ENCODE measurements around the gene OR2M4.
"Not testable (repeated sequence)": the region's sequence is repeated elsewhere in the genome, so short reads cannot be mapped to it uniquely, and the experiment has no call there.

The OR2M4 gene, protein sequence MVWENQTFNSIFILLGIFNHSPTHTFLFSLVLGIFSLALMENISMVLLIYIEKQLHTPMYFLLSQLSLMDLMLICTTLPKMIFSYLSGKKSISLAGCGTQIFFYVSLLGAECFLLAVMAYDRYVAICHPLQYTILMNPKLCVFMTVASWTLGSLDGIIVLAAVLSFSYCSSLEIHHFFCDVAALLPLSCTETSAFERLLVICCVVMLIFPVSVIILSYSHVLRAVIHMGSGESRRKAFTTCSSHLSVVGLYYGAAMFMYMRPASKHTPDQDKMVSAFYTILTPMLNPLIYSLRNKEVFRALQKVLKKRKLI

DNA sequence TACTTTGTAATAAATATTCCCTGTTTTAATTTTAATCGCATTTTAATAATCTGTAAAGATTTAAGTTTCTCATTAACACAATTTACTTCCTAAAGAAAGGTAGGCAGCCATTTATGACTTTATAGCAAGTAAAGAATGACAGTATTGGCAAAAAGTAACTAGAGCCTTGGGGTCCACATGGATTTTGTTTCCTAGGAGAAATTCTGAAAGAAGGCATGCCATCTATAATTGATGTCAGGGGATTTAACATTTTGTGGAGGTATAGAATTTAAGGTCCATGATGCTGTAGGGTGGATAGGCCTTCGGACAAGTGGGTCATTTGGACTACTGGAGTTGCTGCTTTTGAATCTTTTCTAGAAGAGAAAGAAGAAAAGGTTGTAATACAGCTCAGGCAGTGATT is at the start of gene OR2M4:
OR2M4 (plus strand) TSS at position 301 of the 400 bp plus-strand sequence. CDS start 7,512 bp downstream, outside the sequence.
- no peak for DNase-seq (ENCODE audit: low read depth)

DNA sequence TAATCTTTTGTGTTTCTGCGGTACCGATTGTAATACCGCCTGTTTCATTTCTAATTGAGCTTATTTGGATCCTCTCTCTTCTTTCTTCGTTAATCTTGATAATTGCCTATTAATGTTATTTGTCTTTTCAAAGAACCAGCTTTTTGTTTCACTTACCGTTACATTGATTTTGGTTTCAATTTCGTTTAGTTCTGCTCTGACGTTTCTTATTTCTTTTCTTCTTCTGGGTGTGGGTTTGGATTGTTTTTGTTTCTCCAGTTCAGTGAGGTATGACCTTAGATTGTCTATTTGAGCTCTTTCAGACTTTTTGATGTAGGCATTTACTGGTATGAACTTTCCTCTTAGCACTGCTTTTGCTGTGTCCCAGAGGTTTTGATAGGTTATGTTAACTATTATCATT is 47.2 kb upstream of the OR2M4 start:
- DNase-seq (ENCODE audit: low read depth) = no peak

DNA sequence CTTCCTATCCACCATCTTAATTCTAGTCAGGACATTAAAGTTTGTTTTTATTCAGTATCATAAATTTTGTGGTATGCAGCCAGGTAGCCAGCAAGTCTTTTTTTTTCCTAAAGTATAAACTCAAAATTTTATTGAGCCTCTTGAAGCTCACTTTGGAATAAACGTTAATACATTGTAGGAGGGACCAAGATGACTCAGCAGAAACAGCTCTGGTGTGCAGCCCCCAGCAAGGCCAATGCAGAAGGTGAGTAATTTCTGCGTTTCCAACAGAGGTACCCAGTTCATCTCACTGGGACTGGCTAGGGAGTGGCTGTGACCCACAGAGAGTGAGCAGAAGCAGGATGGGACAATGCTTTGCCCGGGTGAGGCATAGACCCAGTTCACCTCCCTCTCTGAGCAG is 43.9 kb upstream of the OR2M4 start:
- no peak for DNase-seq (ENCODE audit: low read depth)

DNA sequence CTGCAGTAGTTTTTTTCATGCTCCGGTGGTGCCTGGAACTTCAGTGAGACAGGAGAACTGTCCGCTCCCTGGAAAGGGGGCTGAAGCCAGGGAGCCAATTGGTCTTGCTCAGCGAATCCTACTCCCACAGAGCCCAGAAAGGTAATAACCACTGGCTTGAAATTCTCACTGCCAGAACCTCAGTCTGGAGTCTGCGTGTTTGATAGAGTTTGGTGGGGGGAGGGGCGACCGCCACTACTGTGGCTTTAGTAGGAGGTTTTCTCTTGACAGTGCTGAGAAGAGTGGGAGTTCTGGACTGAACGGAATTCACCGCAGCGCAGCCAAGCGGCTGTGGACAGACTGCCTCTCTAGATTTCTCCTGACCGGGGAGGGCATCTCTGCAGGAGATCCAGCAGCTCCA is 42.2 kb upstream of the OR2M4 start:
- no peak for DNase-seq (ENCODE audit: low read depth)

DNA sequence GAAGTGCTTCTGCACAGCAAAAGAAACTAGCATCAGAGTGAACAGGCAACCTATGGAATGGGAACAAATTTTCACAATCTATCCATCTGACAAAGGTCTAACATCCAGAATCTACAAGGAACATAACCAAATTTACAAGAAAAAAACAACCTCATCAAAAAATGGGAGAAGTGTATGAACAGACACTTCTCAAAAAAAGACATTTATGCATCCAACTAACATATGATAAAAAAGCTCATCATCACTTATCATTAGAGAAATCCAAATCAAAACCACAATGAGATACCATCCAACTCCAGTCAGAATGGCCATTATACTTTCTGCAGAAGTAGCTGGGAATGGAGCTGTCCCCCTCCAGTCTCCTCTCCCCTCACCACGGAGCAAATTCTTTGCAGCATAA is 37.1 kb upstream of the OR2M4 start:
- DNase-seq (ENCODE audit: low read depth) = no peak

DNA sequence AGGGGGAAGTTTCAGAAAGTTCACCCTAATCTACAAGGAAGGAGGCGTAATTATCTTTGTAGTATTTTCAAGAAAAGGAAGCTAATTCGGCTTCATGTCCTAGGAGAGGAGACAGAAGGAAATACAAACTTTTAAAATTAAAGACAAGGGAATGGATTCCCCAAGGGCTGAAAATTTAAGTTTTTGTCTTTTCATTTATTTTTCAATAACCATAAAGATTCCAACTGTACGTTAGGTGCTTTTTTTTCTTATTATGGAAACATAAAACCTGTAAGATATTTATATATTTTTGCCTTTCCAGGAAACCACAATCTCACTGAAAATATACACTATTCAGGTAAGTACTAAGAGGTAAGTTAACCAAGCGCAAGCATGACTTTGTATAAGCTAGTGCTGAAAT is 34.3 kb upstream of the OR2M4 start, which contains the start of gene OR2M3:
OR2M3 (plus strand) TSS at position 301 of the 400 bp plus-strand sequence. CDS start 5,803 bp downstream, outside the sequence.
- no peak for DNase-seq (ENCODE audit: low read depth)

DNA sequence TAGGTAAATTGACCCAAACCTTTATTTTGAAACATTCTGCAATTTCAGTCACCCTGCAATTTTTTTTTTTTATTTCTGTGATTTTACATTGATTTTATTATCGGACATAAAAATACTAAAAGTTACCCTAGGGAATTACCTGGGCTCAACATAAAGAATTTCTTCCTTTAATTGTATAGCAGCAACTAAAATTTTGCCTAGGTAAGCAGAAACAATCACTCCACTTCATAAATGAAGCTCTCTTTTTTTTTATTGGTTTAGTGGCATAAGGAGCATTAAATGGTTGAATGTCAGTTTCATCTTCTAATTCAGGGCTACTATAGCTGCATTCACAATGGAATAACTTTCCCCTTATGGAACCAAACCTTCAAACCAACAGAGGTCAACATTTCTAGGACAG is 15.3 kb upstream of the OR2M4 start:
- DNase-seq (ENCODE audit: low read depth) = no peak

DNA sequence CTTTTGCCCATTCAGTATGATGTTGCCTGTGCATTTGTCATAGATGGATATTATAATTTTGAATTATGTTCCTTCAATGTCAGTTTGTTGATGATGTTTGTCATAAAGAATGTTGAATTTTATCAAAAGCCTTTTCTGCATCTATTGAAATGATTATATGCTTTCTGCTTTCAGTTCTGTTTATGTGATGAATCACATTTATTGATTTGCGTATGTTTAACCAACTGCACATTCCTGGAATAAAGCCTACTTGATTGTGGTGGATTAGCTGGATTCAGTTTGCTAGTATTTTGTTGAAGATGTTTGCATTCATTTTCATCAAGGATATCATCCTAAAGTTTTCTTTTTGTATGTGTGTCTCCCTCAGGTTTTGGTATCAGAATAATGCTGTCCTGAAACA is 5.7 kb upstream of the OR2M4 start:
- DNase-seq (ENCODE audit: low read depth) = no peak

DNA sequence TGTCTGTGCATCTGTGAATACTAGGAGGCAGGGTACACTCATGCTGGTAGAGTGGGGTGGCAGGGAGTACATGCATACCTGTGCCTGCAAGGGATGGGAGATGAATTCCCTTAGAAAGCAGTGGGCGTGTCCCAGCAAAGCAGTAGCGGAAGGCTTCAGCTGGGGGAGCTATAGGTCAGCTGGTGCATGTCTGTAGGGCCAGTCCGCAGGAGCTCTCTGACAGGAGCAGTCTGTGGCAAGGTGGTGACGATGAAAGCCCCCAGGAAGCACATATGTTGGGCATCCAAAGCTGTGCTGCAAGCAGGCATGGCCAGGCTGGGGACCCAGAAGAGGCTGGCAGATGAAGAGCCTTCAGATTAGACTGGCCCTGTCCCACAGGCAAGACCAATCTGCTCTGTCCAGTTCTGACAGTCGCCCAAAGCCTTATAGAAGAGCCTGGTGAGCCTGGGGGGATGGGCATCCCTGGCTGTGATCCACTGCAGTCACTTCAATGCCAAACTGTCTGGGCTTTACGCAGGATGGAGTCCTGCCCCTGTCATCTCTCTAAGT is 1.8 kb upstream of the OR2M4 start:
- no peak for DNase-seq (ENCODE audit: low read depth)

DNA sequence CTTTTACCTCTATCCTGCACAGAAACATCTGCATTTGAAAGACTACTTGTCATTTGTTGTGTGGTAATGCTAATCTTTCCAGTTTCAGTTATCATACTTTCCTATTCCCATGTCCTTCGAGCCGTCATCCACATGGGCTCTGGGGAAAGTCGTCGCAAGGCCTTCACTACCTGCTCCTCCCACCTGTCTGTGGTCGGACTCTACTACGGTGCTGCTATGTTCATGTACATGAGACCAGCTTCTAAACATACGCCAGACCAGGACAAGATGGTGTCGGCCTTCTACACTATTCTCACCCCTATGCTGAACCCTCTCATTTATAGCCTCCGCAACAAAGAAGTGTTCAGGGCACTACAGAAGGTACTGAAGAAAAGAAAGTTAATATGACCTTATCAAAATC is 8.3 kb downstream of the OR2M4 start:
- no peak for DNase-seq (ENCODE audit: low read depth)

DNA sequence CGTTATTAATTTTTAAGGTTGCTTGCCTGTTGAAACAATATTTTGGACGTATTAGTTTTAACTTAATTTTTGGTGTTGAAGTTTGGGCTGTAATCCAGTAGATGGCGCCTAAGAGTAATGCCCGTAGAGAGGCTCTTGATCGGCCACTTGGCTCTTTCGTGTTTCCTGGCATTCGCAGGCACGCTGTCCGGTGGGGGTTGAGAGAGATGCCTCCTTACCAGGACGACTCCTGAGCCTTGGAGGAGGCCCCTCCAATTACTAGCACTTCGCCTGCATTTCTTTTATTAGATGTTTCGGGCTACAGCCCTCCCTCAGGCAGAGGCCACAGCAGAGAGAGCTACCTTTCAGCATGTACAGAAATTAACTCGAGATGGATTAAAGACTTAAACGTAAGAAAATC is 12.0 kb downstream of the OR2M4 start:
- peak; percentile 11 for DNase-seq (ENCODE audit: low read depth)

DNA sequence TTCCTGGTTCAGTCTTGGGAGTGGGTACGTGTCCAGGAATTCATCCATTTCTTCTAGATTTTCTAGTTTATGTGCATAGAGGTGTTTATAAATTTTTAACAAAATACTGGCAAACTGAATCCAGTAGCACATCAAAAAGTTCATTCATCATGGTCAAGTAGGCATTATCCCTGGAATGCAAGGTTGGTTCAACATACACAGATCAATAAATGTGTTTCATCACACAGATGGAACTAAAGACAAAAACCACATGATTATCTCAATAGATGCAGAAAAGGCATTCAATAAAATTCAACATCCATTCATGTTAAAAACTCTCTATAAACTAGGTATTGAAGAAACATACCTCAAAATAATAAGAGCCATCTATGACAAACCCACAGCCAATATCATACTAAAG is 28.1 kb downstream of the OR2M4 start:
- not testable (repeated sequence) for DNase-seq (ENCODE audit: low read depth)

DNA sequence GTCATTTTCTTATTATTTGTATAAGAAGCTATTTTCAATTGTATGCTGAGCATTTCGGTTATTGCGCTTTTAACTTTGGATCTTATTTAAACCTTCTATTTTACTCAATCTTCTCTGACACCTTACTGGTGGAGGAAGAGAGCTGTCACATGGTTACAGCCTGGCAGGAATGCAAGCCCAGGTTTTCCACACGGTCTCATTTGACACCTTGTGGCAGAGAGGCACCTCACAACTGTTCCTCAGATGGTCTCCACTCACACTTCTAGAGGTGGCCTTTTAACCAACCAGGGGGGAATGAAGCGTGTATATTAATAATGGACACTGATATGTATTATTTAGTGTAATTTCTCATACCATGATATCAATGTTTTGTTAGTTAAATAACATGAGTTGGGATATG is 37.0 kb downstream of the OR2M4 start:
- DNase-seq (ENCODE audit: low read depth) = no peak

DNA sequence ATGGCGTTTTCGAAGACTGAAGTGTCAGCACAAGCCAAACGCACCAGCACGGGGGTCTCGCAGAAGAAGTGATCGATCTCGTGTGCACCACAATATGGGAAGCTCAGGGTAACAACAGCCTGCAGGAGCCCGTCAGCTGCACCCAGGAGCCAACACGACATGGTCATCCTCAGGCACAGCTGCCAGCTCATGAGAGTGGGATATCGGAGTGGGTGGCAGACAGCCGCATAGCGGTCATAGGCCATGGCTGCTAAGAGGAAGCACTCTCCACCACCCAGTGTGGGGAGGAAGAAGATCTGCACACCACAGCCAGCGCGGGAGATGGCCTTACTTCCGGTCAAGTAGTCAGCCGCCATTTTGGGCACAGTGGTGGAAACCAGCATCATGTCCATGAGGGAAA is 42.0 kb downstream of the OR2M4 start:
- not testable (repeated sequence) for DNase-seq (ENCODE audit: low read depth)

DNA sequence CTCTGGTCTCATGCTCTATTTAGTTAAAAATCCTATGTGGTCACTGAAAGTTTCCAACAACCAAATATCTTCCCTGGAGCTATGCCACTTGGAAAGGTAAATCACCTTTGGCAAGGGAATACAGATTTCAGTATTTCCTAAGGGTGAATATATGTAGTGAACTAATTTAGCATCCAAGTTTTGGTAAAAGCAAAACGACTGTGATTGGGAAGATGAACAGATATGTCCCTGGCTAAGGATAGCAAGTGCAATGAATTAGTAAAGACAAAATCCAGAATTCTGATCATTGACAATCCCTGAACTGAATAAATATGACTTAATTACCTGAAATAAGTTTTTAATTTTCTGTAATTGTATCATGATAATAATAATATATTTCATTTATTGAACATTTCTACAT is 46.7 kb downstream of the OR2M4 start, which contains the start of gene OR2T33:
OR2T33 (minus strand) TSS at position 101 of the 400 bp plus-strand sequence. CDS start 4,162 bp downstream, outside the sequence.
- no peak for DNase-seq (ENCODE audit: low read depth)

DNA sequence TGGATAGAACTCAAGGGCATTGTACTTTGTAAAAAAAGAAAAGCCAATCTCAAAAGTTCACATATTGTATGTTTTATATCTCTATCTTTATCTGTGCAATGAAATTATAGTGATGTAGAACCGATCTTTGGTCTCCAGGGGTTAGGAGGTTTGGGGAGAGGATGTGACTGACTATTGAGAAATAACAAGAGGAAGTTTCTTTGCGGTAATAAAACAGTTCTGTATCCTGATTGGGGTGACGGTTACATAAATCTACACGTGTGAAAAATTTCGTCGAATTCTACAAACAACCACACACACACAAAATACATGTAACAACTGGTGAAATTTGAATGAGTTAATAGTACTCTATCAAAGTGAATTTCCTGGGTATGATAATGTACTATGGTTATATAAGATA is 57.2 kb downstream of the OR2M4 start:
- no peak for DNase-seq (ENCODE audit: low read depth)

Measured in EH (cell line).